DMS153 treated with DMSO at 0.1 percent for 48 hours (cell line): ENCODE results near the gene ZFYVE19.
A peak's percentile ranks its signal among the peaks of the same experiment; 100 is the strongest.

Experiments used
- DNase-seq: peaks from one replicate; lab custom pipeline; 2025; ENCODE audit not compliant: unreplicated experiment; lab: John Stamatoyannopoulos, UW

ZFYVE19 gene

GRCh38 chr15:40775740-40776536 is 31.0 kb upstream of the ZFYVE19 start:
- DNase-seq: no peak

GRCh38 chr15:40776537-40777141 is 30.2 kb upstream of the ZFYVE19 start:
- no peak for DNase-seq

DNA sequence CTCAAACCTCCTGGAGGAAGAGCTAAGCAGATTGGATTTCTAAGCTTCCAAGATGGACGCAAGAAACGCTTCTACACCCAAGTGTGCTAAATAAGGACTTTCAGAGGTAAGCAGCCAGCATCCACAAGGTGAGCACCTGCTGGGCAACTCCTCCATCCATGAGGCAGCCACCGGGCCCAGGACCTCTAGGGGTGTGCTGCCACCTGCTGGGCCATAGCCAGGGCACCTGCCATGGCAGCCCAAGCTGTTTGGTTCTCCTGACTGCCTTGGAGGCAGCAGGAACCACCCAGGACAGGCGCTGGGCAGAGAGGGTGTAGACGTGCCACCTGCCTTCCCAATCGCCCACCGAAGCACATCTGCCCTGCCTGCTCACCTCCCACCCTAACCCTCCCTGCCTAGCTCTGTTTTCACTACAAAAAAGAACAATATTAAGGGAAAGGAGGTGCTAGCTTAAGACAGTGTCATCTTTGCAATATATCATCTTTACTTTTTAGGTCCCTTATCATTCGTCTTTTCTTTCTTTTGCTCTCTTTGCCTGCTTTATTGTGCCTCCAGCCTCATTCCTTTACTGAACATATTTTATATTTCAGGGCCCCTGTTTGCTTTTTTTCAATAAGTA is 24.2 kb upstream of the ZFYVE19 start:
- no peak for DNase-seq

GRCh38 chr15:40785164-40785563 is 21.7 kb upstream of the ZFYVE19 start:
- DNase-seq: no peak

DNA sequence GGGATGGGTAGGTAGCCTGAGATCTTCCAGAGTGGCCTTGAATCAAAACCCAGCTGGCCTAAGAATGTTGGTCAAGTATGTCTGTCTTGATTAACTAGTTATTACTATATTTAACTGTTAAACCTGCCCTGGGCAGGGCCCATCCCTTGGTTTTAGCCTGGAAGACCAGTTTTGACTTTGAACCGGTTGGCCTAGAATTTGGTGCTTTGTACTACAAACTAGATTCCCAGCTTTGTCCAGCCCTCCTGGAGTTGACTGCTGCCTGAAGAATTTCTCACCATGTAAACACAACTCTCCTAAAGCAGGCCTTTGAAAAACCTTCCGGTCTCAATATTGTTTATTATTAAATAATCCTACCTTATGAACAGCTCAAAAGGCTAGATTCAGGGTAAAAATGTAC is 21.1 kb upstream of the ZFYVE19 start:
- DNase-seq: no peak

DNA sequence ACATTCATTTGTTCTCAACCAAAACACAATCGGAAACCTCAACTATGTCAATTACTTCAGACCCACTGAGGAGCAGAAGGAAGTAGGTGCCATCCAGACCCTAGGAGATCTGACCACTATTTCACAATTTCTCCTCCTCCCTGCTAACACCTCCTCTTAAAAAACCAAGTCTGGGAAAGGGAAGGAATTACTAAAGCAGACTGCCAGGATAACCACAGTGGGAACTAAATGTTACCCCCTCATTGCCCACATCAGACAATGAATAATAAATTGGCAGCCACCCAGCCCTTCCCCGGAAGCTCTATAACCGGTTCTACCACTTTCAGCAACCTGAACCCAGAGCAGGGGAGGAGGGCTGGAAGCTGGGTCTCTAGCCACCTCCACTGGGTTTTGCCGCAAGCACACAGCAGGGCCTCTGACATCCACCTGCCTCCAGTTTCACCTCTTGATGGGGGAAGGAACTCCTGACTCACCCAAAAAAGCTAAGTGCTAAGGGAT is 19.5 kb upstream of the ZFYVE19 start:
- DNase-seq: peak; percentile 80

DNA sequence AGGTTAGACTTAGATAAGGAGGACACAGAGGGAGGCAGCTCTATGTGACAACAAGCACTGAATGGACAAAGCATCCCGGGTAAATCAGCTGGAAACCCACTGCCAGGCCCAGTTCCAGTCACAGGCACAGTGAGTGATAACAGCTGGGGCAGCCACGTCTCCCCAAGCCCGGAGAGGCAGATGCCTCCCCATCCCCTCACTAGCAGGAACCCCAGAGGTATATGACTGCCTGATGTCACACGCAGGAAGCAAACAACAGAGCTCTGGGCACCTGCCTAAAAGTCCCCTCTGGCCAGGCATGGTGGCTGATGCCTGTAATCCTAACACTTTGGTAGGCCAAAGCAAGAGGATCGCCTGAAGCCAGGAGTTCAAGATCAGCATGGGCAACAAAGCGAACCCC is 18.9 kb upstream of the ZFYVE19 start:
- no peak for DNase-seq

- DNase-seq: no peak
Measured at GRCh38 chr15:40789119-40789518, 17.8 kb upstream of the ZFYVE19 start.

- no peak for DNase-seq
Measured at GRCh38 chr15:40789999-40790398, 16.9 kb upstream of the ZFYVE19 start.

- no peak for DNase-seq
Measured at GRCh38 chr15:40790718-40791117, 16.2 kb upstream of the ZFYVE19 start.

DNA sequence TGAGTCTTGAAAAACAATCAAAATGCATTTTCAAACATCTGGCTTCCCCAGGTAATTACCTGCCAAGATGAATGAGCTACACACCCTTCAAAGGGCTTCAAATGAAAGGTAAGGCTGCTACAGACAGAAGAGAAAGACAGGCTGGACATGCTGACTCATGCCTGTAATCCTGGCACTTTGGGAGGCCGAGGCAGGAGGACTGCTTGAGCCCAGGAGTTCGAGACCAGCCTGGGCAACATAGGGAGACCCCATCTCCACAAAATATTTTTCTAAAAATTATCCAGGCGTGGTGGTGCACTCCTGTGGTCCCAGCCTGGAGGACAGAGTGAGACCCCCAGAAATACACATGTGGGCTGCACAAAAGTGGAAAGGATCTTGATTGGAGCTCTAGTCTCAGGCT is 14.5 kb upstream of the ZFYVE19 start:
- no peak for DNase-seq

- peak; percentile 2 for DNase-seq
Measured at GRCh38 chr15:40793216-40793989, 13.5 kb upstream of the ZFYVE19 start.

DNA sequence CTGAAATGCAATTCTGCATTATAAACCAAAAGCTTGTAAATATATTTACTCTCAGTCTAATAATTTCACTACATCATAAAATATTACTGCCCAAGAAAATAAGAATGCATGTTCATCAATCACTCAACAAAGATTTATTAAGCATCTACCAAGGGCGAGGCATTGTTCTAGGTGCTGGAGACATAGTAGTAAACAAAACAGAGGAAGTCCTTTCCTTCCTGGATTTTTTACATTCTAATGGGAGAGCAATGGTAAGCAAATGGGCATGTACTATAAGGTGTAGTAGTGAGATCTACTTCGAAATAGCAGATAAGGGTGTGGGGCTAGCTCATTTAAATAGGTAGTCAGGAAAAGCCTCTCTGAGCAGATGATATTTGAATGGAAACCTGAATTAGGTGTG is 10.8 kb upstream of the ZFYVE19 start:
- DNase-seq: no peak

DNA sequence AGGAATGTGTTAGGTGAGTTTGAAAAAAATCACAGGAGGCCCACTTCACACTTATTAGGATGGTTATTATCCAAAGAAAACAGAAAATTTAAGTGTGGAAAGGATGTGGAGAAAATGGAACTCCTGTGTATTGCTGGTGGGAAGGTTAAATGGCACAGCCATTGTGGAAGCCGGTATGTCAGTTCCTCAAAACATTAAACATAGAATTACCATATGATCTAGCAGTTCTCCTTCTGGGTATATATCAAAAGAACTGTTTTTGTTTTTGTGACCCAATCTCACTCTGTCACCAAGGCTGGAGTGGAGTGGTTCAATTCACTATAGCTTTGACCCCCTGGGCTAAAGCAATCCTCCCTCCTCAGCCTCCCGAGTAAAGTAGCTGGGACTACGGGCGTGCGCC is 10.4 kb upstream of the ZFYVE19 start:
- no peak for DNase-seq

DNA sequence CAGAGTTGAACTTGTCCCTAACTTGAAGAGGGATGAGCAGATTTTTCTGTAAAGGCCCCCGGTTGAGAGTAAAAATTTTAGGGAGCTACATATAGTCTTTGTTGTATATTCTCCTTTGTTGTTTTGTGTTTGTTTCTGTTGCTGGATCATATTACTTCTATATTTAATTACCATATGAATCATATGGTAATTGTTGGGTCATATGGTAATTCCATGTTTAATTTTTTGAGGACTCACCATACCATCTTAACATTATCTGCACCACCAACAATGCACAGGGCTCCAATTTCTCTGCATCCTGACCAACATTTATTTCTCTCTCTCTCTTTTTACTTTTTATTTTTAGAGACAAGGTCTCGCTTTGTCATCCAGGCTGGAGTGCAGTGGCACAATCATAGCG is 7.4 kb upstream of the ZFYVE19 start:
- no peak for DNase-seq

GRCh38 chr15:40803076-40803475 is 3.8 kb upstream of the ZFYVE19 start:
- DNase-seq: no peak

- no peak for DNase-seq
Measured at GRCh38 chr15:40803688-40804087, 3.2 kb upstream of the ZFYVE19 start.

- DNase-seq: no peak
Measured at GRCh38 chr15:40806672-40807027, 239 bp upstream of the ZFYVE19 start.

DNA sequence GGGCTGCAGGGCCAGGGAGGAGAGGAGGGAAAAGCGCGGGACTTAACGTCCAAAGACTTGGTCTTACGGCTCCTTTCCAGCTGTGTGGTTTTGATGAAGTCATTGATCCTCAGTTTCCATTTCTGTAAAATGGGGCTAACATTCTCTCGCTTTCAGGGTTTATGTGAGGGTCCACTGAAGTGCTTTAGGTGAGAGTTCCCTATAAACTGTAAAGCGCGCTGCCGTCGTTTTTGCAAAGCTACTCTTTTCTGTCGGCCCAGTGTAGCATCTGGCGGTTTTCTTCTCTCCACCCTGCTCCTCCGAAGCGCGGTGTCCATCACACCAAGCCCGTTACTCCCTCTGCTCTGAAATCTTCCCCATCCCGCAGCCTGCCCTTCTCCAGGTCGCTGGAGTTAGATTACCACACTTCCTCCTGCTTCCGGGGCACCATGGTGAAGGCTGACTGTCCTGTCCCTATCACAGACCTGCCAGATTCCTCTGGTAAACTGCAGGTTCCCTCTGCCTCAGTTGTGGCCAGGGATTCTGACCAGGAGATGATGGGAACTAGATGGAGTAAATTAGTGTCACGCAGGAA is 1.1 kb downstream of the ZFYVE19 start:
- no peak for DNase-seq

GRCh38 chr15:40808861-40809450 is 2.1 kb downstream of the ZFYVE19 start:
- no peak for DNase-seq
